ENCODE data around the gene MYH13. TPM values are rescaled to one million over a fixed set of nuclear protein-coding genes. Genes with fewer than 3 reads are reported as not detected.

MYH13 gene
- total RNA-seq, 2 donors from 2014 or later: 0.11 TPM; not detected in 1

DNA sequence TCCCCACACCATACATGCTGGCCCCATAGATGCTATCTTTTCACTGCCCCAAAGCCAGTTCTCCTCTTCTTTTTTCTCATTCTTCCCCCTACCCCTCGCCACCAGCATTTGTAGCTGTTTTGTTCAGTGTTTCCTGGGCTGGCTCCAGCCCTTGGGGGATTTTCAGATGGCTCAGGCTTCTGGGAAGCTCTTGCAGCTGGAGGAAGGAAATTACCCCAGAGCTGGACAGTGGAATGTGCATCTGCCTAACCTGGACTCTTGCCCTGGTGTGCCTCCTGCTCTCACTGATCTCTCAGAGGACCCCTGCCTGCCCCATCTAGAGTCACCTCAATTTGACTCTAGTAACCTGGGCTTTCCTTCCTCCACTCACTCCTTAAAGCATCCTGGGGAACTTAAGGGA lies 82.8 kb downstream of the MYH13 start:
- Histone ChIP-seq H3K4me1 (no peaks in the 10 kb centered on the region), H3K36me3 (no peaks in the 10 kb centered on the region), H3K9me3 (no peaks in the 10 kb centered on the region), H3K27me3 (no peaks in the 10 kb centered on the region), H3K27ac (no peak overlapping the region), H3K9ac (ENCODE audit: low read depth in 2 of 2, low read length in 2 of 2) (no peak overlapping the region), H3K4me3 (no peak overlapping the region)
- intact Hi-C loops (cut with DNase I): no loop called here
- no peak for DNase-seq
- TF ChIP-seq, protein P1, sequence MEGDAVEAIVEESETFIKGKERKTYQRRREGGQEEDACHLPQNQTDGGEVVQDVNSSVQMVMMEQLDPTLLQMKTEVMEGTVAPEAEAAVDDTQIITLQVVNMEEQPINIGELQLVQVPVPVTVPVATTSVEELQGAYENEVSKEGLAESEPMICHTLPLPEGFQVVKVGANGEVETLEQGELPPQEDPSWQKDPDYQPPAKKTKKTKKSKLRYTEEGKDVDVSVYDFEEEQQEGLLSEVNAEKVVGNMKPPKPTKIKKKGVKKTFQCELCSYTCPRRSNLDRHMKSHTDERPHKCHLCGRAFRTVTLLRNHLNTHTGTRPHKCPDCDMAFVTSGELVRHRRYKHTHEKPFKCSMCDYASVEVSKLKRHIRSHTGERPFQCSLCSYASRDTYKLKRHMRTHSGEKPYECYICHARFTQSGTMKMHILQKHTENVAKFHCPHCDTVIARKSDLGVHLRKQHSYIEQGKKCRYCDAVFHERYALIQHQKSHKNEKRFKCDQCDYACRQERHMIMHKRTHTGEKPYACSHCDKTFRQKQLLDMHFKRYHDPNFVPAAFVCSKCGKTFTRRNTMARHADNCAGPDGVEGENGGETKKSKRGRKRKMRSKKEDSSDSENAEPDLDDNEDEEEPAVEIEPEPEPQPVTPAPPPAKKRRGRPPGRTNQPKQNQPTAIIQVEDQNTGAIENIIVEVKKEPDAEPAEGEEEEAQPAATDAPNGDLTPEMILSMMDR (IDR thresholded peaks at IDR 0.05): no peak

DNA sequence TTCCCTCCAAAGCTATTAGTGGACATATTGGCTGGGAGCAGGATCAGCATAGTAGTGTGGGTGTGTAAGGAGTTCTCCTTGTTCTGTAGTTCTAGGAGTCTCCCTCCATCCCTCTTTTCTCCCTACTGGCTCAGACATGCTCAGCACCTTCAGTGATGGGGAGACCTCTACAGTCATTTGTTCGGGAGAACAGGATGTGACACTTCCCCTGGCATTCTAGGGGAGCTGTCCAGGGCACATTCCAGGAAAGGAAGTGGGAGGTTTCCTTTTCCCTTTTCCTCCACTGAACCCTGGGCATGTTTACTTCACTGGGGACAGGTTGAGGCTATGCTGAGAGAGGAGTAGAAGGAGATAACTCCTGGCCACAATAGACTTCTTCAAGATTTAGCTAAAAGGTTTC lies 86.5 kb downstream of the MYH13 start:
- H3K4me3 ChIP-seq: no peak overlapping the region
- intact Hi-C loops (cut with DNase I): no loop called here
- no peak for DNase-seq
- H3K27ac ChIP-seq: no peak overlapping the region
- H3K36me3 ChIP-seq: no peaks in the 10 kb centered on the region
- H3K27me3 ChIP-seq: no peaks in the 10 kb centered on the region
- no peaks in the 10 kb centered on the region for H3K9me3 ChIP-seq
- H3K4me1 ChIP-seq: no peaks in the 10 kb centered on the region
- TF ChIP-seq, protein P1 (IDR thresholded peaks at IDR 0.05): no peak
- H3K9ac ChIP-seq (ENCODE audit: low read depth in 2 of 2, low read length in 2 of 2): no peak overlapping the region

DNA sequence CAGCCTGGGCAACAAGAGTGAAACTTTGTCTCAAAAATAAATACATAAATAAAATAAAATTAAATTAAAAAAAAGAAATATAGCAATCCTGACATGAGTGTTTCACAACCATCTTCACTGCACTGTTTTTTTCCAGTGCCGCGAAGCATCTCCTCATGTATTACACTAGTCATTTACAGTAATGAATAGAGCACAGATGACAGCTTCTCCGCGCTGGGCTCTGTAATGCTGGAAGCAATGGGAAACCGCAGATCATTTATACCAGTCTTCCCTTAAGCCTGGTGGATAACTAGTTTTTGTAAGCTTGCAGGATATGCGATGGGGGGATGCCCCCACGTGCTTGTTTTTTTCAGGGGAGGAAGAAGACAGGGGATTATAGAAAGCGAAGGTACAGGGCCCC lies 86.9 kb downstream of the MYH13 start:
- no peak overlapping the region for H3K27ac ChIP-seq
- H3K4me1 ChIP-seq: no peaks in the 10 kb centered on the region
- H3K9ac ChIP-seq (ENCODE audit: low read depth in 2 of 2, low read length in 2 of 2): no peak overlapping the region
- intact Hi-C loops (cut with DNase I): no loop called here
- H3K9me3 ChIP-seq: no peaks in the 10 kb centered on the region
- TF ChIP-seq, protein P1 (IDR thresholded peaks at IDR 0.05): no peak
- no peak overlapping the region for H3K4me3 ChIP-seq
- no peaks in the 10 kb centered on the region for H3K36me3 ChIP-seq
- no peak for DNase-seq
- no peaks in the 10 kb centered on the region for H3K27me3 ChIP-seq

DNA sequence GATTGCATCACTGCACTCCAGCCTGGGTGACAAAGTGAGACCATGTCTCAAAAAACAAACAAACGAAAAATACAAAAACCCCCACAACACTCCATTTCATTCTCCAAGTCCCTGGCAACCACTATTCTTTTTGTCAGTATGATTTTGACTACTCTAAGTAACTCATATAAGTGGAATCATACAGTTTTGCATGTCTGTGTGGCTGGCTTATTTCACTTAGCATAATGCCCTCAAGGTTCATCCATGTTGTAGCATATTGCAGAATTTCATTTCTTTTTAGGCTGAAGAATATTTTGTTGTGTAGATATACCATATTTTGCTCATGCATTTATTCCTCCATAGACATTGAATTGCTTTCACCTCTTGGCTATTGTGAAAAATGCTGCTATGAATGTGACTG lies 92.7 kb downstream of the MYH13 start:
- no peaks in the 10 kb centered on the region for H3K4me1 ChIP-seq
- no peaks in the 10 kb centered on the region for H3K9me3 ChIP-seq
- no peak overlapping the region for H3K4me3 ChIP-seq
- TF ChIP-seq, protein P1 (IDR thresholded peaks at IDR 0.05): no peak
- H3K9ac ChIP-seq (ENCODE audit: low read depth in 2 of 2, low read length in 2 of 2): no peak overlapping the region
- no peak for DNase-seq
- H3K27ac ChIP-seq: no peak overlapping the region
- H3K27me3 ChIP-seq: no peaks in the 10 kb centered on the region
- H3K36me3 ChIP-seq: no peaks in the 10 kb centered on the region
- intact Hi-C loops (cut with DNase I): no loop called here

DNA sequence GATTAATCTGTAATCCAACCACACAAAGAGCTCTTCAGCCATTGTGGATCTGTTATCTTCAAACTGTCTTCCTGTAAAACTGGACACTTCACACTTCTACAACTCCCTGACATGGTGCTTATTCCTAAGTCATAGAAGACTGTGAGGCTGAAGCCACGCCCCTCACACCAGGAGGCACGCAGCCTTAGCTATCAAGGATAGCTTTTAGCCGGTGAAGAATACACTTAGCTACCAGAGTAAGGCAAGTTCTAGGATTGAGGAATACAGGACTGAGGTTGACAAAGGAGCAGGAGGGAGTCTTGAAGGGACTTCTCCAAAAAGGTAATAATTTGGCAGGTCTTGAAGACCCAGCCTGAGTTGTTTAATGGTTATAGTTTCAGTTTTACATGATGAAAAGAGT lies 94.6 kb downstream of the MYH13 start:
- Histone ChIP-seq H3K36me3 (no peaks in the 10 kb centered on the region), H3K27me3 (no peaks in the 10 kb centered on the region), H3K9me3 (no peaks in the 10 kb centered on the region), H3K27ac (no peak overlapping the region), H3K9ac (ENCODE audit: low read depth in 2 of 2, low read length in 2 of 2) (no peak overlapping the region), H3K4me1 (no peaks in the 10 kb centered on the region), H3K4me3 (no peak overlapping the region)
- TF ChIP-seq, protein P1 (IDR thresholded peaks at IDR 0.05): no peak
- DNase-seq: no peak
- intact Hi-C loops (cut with DNase I): no loop called here

DNA sequence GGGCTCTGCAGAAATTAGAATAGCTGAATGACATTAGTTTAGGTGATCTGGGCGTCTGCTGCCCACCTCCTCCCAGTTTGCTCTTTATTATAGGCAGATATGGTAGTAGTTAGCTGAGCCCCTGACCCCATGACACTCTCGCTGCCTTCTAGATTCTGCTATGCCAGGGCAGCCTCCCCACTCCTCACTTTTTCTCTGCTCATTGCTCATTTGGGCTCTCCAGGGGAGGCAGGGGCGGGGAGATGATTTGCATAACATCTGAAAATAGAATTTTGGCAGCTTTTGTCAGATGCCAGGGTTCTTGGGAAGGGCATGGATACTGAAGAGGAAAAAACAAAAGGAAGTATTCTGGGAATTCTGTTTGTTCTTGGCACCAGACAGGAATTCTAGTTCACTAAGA lies 96.4 kb downstream of the MYH13 start:
- H3K27me3 ChIP-seq: no peaks in the 10 kb centered on the region
- no peaks in the 10 kb centered on the region for H3K9me3 ChIP-seq
- DNase-seq: no peak
- TF ChIP-seq, protein P1 (IDR thresholded peaks at IDR 0.05): no peak
- H3K36me3 ChIP-seq: no peaks in the 10 kb centered on the region
- no peak overlapping the region for H3K9ac ChIP-seq (ENCODE audit: low read depth in 2 of 2, low read length in 2 of 2)
- no peaks in the 10 kb centered on the region for H3K4me1 ChIP-seq
- intact Hi-C loops (cut with DNase I): no loop called here
- H3K27ac ChIP-seq: no peak overlapping the region
- no peak overlapping the region for H3K4me3 ChIP-seq
